Measurements from ENCODE around the gene EPB41L1.

DNA sequence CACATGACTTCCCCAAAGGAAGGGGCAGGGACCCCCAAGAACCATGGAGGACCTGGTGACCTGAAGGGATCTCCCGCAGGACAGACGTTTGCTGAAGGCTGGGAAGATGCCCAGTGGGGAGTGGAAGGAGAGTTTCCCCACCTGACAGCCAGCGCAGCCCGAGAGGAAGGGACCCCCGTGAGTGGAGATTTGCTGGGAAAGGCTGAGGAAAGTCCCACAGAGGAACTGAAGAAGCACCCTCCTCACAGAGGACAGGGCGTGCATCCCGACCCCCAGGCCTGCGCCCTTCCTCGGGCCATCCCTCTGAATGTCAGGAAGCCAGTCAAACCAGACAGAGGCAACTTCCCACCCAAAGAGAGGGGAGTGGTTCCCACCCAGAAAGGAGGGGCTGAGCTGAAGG lies 52.1 kb downstream of the EPB41L1 start:
- TF ChIP-seq CTCF (IDR thresholded peaks at IDR 0.05) (no peak), POLR2A (IDR thresholded peaks at IDR 0.05) (no peak)

All from lower leg skin (tissue), 3 donors.